Fibroblast of lung (primary cell): ENCODE data around the gene ASB6. TPM values are rescaled to one million over a fixed set of nuclear protein-coding genes. Genes with fewer than 3 reads are reported as not detected.
A peak's percentile ranks its signal among the peaks of the same experiment; 100 is the strongest.
"Not testable (repeated sequence)": the region's sequence is repeated elsewhere in the genome, so short reads cannot be mapped to it uniquely, and the experiment has no call there.

Source experiments
- DNase-seq, 2 donors: peaks; one replicate each; pipeline versions ENCODE4 v3.0.0 to v3.0.0-alpha.2; 2010; ENCODE audit warnings: low read depth in 2 of 2
- H2AFZ ChIP-seq: 2 replicates; pipeline ENCODE4 v1.5.1; 2012; ENCODE audit warnings: low read length, control low read depth, inconsistent platforms
- H3K27ac ChIP-seq: 2 replicates; pipeline ENCODE4 v1.5.1; 2011; ENCODE audit warnings: low read length, control low read depth; ENCODE audit not compliant: insufficient read depth
- H3K27me3 ChIP-seq: 2 replicates; pipeline ENCODE4 v1.5.1; 2011; ENCODE audit warnings: mild to moderate bottlenecking, low read length; ENCODE audit not compliant: control insufficient read depth, insufficient read depth
- H3K36me3 ChIP-seq: 2 replicates; pipeline ENCODE4 v1.5.1; 2011; ENCODE audit warnings: low read length; ENCODE audit not compliant: control insufficient read depth, insufficient read depth
- H3K4me1 ChIP-seq: 2 replicates; pipeline ENCODE4 v1.5.1; 2011; ENCODE audit warnings: low read length; ENCODE audit not compliant: control insufficient read depth, insufficient read depth; ENCODE audit errors: extremely low read depth
- H3K4me2 ChIP-seq: 2 replicates; pipeline ENCODE4 v1.5.1; 2011; ENCODE audit warnings: low read length, control low read depth; ENCODE audit not compliant: insufficient read depth; ENCODE audit errors: extremely low read depth
- H3K4me3 ChIP-seq, 4 experiments: fragments of 200-600 bp in 1 of 4; sonication (generic) in 1 of 4; replicated peaks in 1 of 4; 2 replicates each; pipeline ENCODE4 v1.5.1; 2011 to 2016; ENCODE audit warnings: low read length in 4 of 4, low read depth in 3 of 4, mild to moderate bottlenecking in 3 of 4, control low read depth in 2 of 4, inconsistent platforms in 1 of 4, mixed read lengths in 1 of 4; ENCODE audit not compliant: insufficient read depth in 1 of 4; ENCODE audit errors: control extremely low read depth in 1 of 4
- H3K79me2 ChIP-seq: 2 replicates; pipeline ENCODE4 v1.5.1; 2012; ENCODE audit warnings: mild to moderate bottlenecking, low read length, inconsistent platforms; ENCODE audit not compliant: control insufficient read depth, insufficient read depth
- H3K9ac ChIP-seq: 2 replicates; pipeline ENCODE4 v1.5.1; 2011; ENCODE audit warnings: mild to moderate bottlenecking, low read length, control low read depth; ENCODE audit not compliant: insufficient read depth
- H3K9me3 ChIP-seq: 2 replicates; pipeline ENCODE4 v1.5.1; 2012; ENCODE audit warnings: low read depth, low read length; ENCODE audit not compliant: control insufficient read depth, insufficient read depth
- H4K20me1 ChIP-seq: 2 replicates; pipeline ENCODE4 v1.5.1; 2011; ENCODE audit warnings: low read length; ENCODE audit not compliant: control insufficient read depth, insufficient read depth; ENCODE audit errors: extremely low read depth
- EZH2 ChIP-seq: IDR thresholded peaks from 2 replicates; pipeline ENCODE4 v1.5.1; 2012; ENCODE audit warnings: low read length, control low read depth, mild to moderate bottlenecking; ENCODE audit errors: missing control alignments
- polyA plus RNA-seq, 2 donors: library from polyadenylated mRNA; depleted of rRNA in 1 of 2; stranded (reverse) in 1 of 2; unstranded in 1 of 2; fragments of >200 nt; gene quantifications; 2 replicates each; pipeline ENCODE4 v1.2.1, GENCODE V29; 2011 to 2012; ENCODE audit warnings: missing spikeins in 1 of 2
- total RNA-seq: library from RNA; depleted of rRNA; stranded (reverse); fragments of >200 nt; gene quantifications from 2 replicates; pipeline ENCODE4 v1.2.1, GENCODE V29; 2014
- TF ChIP-seq, protein P1 (sequence below), 2 donors: IDR thresholded peaks in 1 of 2; conservative IDR thresholded peaks in 1 of 2; 1 replicate in 1 of 2; 2 replicates in 1 of 2; pipeline ENCODE4 v1.5.1; 2011 to 2012; ENCODE audit warnings: low read length in 2 of 2, control low read depth in 1 of 2, inconsistent platforms in 1 of 2, low read depth in 1 of 2, mild to moderate bottlenecking in 1 of 2

ASB6 gene
- total and polyA plus RNA-seq, 2 donors (not counting 1 experiment from before 2014, with no cell fraction given) = 14.4 to 15.4 TPM

DNA sequence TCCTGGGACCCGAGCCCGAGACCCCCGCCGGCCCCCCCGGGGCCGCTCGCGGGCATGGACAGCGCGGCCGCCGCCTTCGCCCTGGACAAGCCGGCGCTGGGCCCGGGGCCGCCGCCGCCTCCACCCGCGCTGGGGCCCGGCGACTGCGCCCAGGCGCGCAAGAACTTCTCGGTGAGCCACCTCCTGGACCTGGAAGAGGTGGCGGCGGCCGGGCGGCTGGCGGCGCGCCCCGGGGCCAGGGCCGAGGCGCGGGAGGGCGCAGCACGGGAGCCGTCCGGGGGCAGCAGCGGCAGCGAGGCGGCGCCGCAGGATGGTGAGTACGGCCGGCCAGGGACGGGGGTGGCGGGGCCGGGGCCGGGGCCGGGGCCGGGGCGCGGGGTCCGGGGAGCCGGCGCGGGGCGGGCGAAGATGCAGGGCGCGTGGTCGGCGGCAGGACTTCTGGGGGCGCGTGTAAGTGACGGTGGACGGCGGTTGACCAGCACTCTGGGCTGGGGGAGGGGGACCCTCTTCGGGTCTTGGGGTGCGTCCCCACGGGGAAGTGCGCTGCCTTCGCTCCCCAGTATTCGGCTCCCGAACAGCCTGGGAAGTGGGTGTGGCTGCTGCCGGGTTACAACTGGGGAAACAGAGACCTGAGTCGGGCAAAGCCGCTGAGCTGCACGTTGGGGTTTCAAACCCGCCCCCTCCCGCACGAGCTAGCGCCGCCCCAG is 24.0 kb upstream of the ASB6 start:
- no peaks in the 10 kb centered on the region for H3K9me3 ChIP-seq
- no peaks in the 10 kb centered on the region for H4K20me1 ChIP-seq
- H3K4me3 ChIP-seq = peak overlapping the region in 2 of 4 experiments; percentile 43 to 64
- no peaks in the 10 kb centered on the region for H3K36me3 ChIP-seq
- DNase-seq = no peak
- H3K27ac ChIP-seq = no peak overlapping the region
- H3K9ac ChIP-seq = peak overlapping the region; percentile 46
- H2AFZ ChIP-seq = peak overlapping the region; percentile 17
- no peaks in the 10 kb centered on the region for H3K4me1 ChIP-seq
- no peaks in the 10 kb centered on the region for H3K27me3 ChIP-seq
- TF ChIP-seq, protein P1, sequence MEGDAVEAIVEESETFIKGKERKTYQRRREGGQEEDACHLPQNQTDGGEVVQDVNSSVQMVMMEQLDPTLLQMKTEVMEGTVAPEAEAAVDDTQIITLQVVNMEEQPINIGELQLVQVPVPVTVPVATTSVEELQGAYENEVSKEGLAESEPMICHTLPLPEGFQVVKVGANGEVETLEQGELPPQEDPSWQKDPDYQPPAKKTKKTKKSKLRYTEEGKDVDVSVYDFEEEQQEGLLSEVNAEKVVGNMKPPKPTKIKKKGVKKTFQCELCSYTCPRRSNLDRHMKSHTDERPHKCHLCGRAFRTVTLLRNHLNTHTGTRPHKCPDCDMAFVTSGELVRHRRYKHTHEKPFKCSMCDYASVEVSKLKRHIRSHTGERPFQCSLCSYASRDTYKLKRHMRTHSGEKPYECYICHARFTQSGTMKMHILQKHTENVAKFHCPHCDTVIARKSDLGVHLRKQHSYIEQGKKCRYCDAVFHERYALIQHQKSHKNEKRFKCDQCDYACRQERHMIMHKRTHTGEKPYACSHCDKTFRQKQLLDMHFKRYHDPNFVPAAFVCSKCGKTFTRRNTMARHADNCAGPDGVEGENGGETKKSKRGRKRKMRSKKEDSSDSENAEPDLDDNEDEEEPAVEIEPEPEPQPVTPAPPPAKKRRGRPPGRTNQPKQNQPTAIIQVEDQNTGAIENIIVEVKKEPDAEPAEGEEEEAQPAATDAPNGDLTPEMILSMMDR (conservative IDR thresholded peaks at IDR 0.05 in 1 of 2, IDR thresholded peaks at IDR 0.05 in 1 of 2; ENCODE audit: low read depth in 1 of 2, low read length in 2 of 2) = no peak
- no peak for TF ChIP-seq EZH2
- H3K79me2 ChIP-seq = no peaks in the 10 kb centered on the region
- H3K4me2 ChIP-seq = no peak overlapping the region

DNA sequence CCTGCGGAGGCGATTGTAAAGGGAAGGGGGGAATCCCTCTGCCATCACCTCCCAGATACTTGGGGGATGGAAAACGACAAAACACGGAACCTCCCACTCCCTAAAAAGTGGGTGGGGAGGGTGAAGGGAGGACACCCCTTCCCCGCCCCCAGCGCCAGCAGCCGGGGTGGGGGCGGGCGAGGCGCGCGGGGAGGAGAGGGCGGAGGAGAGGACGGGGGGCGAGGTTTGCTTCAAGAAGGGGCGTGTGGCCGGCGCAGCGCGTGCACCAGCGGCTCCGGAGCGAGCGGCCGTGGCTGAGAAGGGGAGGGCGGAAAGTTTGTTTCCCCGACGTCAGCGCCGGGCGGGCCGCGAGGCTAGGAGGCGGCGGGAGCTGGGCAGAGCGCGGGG is 23.4 kb upstream of the ASB6 start, which contains the start of gene PRRX2:
Gene PRRX2 (plus strand): TSS at position 259 of the 387 bp plus-strand sequence. CDS start 221 bp downstream, outside the sequence.
- Histone ChIP-seq H3K27me3 (no peaks in the 10 kb centered on the region), H3K4me1 (no peaks in the 10 kb centered on the region), H3K36me3 (no peaks in the 10 kb centered on the region), H2AFZ (peak within 1 kb of the TSS; percentile 36), H3K9me3 (no peaks in the 10 kb centered on the region), H3K4me3 (peak within 1 kb of the TSS in 3 of 4 experiments; percentile 43 to 64 (median 46)), H3K9ac (peak within 1 kb of the TSS; percentile 46), H3K4me2 (peak within 1 kb of the TSS; percentile 44), H3K79me2 (no peaks in the 10 kb centered on the region), H4K20me1 (no peaks in the 10 kb centered on the region), H3K27ac (no peak within 1 kb of the TSS)
- peak in 1 of 2 donors; percentile 63 for DNase-seq
- TF ChIP-seq EZH2 = peak; percentile 65
- TF ChIP-seq, protein P1 (conservative IDR thresholded peaks at IDR 0.05 in 1 of 2, IDR thresholded peaks at IDR 0.05 in 1 of 2; ENCODE audit: low read depth in 1 of 2, low read length in 2 of 2) = no peak

DNA sequence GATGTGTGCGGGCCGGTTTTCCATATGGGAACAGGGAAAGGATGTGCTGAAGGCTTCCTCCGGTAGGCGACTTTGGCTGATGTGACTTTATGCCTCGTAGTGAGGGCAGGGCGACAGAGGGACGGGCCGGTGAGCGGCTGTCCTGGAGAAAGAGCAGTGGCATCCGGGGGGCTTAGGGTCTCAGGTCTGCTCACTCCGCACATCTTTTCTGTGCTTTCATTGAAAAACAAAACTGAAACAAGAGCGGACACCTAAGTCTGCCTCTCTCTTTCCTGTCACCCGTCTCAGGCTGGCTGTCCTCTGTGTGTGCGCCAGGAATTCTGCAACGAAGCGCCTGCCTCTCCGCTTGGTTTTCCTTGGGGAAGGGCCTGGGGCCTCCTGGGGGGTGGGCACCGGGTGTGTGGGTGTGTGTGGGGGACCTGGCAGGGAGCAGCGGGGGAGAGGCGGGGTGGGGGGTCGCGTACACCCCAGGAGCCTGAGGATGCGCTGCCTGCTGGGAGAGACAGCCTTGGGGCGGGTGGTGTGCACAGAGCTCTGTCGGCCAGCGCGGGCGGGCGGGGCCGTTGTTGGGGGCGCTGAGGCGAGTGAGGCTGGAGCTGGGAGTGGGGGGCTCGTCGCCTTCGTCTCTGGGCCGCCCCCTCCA is 22.9 kb upstream of the ASB6 start:
- TF ChIP-seq, protein P1 (conservative IDR thresholded peaks at IDR 0.05 in 1 of 2, IDR thresholded peaks at IDR 0.05 in 1 of 2; ENCODE audit: low read depth in 1 of 2, low read length in 2 of 2) = no peak
- TF ChIP-seq EZH2 = no peak
- no peak for DNase-seq
- Histone ChIP-seq H3K36me3 (no peaks in the 10 kb centered on the region), H2AFZ (peak overlapping the region; percentile 36), H3K27ac (no peak overlapping the region), H4K20me1 (no peaks in the 10 kb centered on the region), H3K9ac (no peak overlapping the region), H3K4me2 (peak overlapping the region; percentile 44), H3K79me2 (no peaks in the 10 kb centered on the region), H3K4me1 (no peaks in the 10 kb centered on the region), H3K27me3 (no peaks in the 10 kb centered on the region), H3K4me3 (peak overlapping the region in 3 of 4 experiments; percentile 33 to 64 (median 46)), H3K9me3 (no peaks in the 10 kb centered on the region)

DNA sequence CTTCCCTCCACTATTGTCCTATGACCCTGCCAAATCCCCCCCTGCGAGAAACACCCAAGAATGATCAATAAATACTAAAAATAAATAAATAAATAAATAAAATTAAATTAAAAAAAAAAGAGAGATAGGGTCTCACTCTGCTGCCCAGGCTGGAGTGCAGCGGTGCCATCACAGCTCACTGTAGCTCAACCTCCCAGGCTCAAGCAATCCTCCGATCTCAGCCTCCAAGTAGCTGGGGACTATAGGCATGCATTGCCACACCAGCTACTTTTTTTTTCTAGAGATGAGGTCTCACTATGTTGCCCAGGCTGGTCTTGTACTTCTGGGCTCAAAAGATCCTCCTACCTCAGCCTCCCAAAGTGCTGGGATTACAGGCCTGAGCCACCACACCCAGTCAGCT is 20.3 kb upstream of the ASB6 start:
- not testable (repeated sequence) for H3K27me3 ChIP-seq, H4K20me1 ChIP-seq, H3K9ac ChIP-seq, H2AFZ ChIP-seq, H3K36me3 ChIP-seq, H3K79me2 ChIP-seq, H3K4me3 ChIP-seq, H3K9me3 ChIP-seq, H3K27ac ChIP-seq, DNase-seq, H3K4me1 ChIP-seq, H3K4me2 ChIP-seq
